ENCODE data around the gene GRAMD2A.
A peak's percentile ranks its signal among the peaks of the same experiment; 100 is the strongest.

GRAMD2A gene

DNA sequence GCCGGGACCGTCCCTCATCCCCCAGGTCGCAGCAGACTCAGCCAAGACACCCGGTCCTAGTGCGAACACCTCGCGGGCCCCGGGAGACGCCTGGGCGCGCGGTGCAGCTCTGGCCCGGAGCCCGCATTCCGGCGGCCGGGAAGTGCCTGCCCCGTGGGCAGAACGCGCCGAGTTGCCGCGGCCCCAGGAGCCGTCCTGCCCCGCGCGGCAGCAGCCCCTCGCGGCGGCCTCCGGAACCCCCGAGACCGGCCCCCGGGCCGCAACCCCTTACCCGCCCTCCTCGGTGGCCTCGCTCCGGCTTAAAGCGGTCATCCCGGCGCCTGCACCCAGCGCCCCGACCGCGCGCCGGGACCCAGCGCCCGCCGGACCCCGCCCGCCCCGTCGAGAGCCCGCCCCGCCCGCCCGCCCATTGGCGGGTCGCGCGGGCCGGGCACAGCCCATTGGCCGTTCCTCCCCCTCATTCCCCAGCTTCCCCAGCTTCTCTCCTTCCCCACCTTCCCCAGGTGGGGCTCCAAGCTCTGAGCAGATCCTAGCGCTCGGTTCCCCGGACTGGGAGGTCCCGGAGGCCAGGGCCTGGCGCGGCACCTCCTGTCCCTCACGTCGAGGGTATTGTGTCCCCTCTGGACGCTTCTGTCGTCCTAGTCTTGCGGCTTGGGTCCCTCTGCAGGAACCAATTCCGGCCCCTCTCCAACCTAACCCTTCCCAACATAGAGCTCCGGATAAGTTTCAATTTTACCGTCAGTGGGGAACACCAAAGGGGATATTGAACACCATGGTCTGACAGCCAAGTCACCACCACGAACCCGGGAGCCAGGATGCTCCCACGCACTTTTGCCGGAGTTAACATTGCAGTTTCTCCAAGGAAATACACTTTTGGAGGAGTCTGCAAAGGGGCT is at the start of gene GRAMD2A:
Gene GRAMD2A (minus strand): TSS at position 328 of the 896 bp plus-strand sequence.
- peak; percentile 60 for DNase-seq

DNA sequence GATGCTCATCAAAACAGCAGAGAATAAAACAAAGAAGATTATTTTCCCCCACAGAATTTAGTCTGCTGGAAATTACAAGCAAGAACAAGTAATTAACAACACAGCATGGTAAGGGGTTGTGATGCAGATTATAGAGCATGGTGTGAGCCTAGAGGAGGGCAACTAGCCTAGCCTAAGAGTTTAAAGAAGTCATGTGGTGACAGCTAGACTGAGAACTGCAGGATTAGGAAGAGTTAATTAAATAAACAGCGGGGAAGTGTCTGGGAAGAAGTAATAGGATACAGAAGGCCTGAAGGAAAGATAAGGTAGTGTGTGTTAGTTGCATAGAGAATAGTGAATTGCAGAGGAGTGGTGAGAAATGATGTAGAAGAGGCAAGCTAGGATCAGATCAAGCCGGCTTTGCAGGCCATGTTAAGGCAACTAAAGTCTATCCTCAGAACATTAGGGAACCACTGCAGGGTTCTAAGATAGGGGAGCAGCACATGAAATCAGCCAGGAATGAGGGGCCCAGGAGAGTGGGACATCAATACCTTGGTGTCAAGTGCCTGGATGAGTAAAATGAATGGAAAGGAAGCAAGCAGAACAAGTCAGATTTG is 45.3 kb upstream of the GRAMD2A start:
- no peak for DNase-seq

DNA sequence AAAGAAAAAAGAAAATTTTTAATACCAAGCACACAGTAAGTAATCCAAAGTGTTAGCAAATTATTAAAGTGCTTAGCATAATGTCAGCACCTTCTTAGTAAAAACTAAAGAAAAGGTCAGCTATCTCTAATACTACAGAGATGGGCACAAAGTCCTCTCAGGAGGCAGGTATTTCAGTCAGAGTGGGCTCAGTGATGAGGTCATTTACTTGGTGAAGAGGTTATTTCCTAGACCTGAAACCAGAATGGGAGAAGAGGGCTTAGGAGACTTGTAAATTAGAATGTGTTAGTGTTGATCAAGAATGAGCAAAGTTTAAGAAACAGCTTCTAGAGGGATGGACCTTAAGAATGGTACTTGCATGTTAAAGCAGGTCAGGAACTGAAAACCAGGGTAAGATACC is 42.1 kb upstream of the GRAMD2A start:
- no peak for DNase-seq

DNA sequence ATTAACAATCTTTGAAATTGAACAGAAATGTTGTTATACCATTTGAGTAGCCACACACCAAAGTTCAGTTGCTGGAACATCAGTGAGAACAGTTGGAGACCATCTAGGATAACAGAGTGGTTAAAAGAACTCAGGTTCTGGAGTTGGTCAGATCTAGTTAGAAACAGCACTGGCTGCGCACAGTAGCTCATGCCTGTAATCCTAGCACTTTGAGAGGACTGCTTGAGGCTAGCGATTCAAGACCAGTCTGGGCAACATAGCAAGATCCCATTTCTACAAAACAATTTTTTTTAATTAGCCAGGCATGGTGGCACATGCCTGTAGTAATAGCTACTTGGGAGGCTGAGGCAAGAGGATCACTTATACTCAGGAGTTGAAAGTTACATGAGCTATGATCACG is 41.0 kb upstream of the GRAMD2A start:
- no peak for DNase-seq

DNA sequence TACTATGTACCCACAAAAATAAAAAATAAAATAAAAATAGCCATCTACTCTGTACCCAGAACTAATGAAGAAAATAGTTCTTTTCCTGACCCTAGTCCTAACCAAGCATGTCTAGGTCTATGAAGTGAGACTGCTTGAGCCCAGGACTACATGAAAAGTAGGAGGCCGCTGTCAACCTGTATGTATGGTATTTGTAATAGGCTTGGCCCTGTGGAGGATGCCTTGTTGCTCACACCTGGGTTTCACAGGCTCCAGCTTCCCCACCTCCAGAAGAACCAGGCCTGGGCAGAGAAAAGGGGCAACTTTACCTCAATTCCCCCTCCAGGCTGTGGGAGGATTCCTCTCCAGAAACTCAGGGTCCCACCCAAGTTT is 40.3 kb upstream of the GRAMD2A start:
- no peak for DNase-seq

DNA sequence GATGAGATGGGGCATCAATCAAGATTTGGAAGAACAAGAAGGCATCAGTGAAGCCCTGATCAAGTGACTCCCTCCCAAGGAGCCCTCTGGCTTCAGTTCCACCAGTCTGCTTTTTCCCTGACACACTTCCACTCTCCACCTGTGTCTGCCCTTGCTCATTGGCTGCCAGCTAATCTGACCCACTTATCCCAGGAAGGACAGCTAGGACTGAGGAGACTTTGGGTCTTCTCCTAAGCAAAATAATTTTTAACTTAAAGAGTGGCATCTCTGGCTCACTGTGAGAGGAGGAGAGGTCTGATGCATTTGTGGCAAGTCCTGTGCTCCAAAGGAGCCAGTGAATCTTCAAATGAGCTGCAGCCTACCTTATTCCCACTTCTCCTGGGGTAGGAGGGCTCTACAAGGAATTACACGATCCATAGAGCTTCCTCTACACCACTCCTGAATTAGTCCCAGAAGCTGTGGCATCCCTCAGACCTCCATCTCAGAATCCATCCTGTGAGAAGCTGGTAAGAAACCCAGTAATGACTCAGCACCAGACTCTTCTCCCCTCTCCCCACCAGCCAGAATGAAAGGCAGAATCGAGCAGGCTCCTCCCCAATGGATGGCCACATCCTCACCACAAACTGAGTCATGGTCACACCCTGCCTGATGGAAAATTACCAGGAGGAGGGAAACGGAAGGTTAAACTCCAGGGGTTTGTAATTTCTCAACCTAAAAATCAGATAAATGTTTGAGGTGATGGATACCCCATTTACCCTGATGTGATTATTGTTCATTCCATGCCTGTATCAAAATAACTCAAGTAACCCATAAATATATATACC is 39.7 kb upstream of the GRAMD2A start:
- DNase-seq: no peak

DNA sequence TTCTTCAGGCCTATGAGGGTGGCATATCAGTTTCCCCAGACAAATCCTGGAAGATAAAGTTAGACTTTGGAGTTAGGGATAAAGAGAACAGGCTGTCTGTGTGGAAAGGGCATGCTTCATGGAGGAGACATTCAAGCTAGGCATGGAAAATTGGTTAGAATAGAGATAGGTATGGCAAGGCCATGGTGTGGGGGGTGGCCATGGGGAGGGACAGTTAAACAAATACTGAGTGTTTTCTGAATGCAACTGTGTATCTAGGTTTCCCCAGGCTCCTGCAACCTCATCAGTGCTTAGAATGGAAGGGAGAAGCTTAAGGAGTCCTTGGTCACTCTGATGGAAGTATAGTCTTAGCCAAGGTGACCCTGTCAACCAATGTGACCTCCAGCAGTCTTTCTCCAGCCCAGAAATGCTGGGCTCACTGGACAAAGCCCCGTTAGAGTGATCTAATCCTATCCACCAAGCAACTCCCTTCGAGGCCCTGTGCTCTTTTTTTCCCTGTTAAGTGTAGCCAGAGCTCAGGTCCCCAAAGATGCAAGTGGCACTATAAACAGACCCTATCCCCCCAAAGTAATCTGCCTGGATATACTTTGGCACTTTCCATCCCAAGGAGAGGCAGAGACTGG is 38.9 kb upstream of the GRAMD2A start:
- no peak for DNase-seq

DNA sequence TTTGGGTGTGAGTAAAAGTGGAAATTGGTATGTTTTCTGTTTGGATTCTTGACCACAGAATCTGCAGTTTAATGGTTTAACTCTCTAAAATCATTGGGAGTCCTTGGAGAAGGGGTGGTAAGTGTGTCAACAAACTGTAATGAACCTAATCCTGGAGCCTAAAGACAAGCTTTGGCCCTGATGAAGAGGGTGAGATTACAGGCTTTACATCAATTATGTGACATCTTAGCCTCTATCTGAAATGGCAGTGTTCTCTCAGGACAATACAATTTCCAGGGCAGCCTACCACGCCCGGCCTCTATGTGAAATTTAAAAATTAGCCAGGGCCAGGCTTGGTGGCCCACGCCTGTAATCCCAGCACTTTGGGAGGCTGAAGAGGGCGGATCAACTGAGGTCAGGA is 37.7 kb upstream of the GRAMD2A start:
- no peak for DNase-seq

DNA sequence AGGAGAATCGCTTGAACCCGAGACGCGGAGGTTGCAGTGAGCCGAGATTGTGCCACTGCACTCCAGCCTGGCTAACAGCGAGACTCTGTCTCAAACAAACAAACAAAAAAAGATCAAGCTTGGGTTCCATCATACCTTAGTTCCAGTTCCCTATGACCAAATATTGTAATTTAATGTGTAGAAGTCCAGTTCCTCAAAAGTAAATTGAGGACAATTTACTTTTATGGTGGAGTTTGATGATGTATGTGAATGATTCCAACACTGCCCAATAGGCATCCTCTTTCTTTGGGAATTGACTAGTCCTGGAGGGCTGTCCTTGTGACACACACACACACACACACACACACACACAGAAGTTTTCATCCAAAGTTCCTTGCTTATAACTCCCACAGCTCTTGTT is 36.2 kb upstream of the GRAMD2A start:
- DNase-seq: no peak

DNA sequence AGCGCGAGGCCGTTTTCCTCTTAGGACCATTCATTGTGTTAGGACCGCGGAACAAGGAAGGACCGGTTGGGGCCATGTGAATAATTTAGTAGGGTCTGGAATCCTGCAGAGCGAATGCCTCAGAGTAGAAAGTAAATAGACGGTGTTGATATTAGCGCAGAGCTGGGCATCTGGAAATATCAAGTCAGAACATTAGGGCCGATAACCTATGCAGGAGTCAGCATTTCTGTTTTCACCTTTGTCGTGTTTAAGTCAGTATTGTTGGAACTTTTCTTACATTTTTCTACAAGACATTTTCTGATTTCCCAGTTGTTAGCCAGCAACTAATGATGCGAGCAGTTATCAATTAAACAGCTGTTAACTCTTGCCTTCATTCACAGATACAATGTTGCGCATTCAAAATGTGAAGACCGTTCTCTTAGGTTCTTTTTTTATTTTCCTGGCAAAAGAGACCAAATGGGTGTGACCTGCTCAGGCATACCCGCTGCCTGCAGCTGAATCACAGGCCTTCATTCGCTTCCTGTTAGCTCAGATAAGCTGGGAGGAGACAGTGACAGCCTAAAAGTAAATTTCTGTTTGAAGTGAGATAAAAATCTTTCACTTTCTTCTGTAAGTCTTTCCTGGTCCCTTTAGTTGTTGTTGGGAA is 34.4 kb upstream of the GRAMD2A start:
- DNase-seq: no peak

DNA sequence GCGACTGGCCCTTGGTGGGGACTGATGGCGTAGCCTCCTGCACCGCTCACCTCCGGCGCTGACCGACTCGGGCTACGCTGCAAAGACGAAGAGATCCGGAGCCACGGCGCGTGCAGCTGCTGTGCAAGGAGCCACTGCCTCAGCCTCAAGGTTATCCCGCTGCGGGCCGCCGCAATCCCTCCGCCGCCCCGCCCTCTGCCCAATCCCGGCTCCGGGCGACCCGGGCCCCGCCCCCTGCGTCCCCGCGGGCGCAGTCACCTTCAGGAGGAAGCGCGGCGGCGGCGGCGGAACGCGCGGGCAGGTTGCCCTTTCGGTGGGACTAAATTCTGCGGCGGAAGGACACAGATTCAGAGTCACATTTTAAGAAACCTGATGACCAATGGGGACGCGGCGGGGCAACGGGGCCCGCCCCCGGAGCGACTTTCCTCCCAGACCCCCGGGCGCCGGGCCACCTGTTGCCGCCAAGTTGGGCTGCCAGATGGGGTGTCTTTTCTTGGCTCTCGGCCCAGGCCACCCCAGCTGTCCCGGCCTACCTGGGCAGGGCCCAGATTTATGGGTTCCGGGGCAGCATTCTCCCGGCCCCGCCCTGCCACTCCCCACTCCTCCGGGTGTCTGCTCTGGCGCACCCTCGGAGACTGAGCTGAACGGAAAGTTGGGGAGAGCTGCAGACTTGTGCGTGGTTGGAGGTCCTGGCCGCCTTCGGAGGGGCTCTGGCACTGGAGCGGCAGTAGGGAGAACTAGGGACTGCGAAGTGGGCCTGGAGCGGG is 33.7 kb upstream of the GRAMD2A start, which contains the start of gene PKM:
Gene PKM (minus strand): TSS at position 125 of the 767 bp plus-strand sequence. CDS start 12,093 bp downstream, outside the sequence.
- peak; percentile 96 for DNase-seq

DNA sequence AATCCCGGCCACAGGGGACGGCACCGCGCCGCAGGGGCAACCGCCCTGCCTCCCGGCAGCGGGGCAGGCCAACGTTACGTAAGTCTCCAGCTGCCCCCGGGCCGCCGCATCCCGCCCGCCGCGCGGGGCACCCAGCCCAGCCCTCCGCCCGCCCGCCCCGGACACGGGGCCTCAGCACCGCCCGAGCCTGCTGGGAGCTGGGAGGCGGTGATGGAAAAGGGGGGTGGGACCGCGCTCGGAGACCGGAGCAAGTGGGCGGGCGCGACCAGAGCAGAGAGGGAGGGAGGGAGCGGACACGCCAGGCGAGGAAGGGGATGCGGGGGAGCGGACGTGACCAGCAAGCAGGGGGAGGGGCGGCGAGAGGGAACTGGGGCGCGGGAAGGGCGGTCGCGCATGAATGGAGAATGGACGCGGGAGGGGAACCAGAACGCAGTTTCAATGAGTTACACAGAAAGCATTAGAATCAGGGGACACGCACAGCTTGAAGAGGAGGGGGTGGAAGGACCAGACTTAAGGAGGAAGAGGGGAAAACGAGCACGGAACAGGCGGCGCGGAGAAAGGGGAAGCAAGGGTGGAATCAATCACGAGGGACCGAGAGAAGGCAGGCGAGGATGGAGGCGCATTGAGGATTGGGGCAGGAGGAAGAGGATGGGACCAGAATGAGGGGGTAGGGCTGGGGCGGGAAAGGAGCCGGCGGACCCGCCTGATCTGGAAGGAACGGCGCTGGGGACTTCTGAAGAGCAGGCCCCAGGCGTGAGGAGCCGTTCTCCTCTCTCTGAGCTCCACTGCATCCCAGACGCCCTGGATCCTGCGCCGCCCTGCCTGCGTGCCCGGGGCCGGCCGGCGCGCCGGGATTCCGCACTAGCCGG is 32.8 kb upstream of the GRAMD2A start:
- peak; percentile 89 for DNase-seq

DNA sequence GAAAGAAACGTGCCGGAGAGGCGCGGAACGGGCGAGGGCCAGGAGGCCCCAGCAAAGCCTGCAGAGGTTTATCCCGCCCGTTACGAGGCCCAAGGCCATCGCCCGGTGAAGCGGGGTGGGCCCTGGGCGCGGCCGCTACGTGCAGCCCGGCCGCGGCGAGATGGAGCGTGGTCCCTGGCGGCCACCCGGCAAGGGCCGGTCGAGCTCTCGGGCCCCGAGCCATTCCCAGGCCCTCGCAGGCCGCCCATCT is 32.3 kb upstream of the GRAMD2A start:
- DNase-seq: peak; percentile 79

DNA sequence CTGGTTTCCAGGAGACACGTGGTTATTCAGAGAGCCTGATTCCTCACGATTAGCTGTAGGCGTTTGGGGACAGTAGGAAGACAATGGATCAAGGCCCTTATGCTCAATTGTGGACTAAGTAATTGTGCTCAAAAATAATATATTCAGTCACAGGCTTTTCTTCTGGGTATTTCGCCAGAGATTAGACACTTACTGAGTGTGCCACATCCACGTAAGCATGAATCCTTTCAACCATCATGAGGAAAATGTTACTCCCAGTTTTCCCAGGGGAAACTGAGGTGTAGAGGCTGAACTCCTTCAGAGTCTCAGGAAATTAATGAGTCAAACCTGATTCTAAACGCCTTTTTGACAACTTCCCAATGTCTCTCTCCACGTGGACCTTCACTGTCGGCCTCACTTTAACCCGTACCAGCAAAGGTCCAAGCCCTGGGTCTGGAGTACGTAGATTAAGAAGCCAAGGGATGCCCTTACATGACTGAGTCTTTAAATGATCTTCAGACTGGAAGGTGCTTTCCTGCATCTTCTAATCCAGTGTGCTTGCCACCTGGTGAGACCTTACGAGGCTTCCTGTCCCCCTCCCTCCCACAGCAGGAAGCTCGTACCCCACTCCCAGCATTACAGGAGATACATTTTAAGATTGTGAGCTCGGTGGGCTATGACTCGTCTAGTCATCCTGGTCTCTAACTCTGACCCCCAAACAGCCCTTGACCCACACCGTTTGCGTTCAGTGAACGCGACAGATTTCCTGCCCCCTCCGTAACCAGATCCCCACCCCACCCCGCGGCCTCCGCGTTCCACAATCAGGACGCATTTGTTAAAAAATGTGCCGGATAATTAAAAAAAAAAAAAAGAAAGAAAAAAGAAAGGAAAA is 31.7 kb upstream of the GRAMD2A start:
- peak; percentile 49 for DNase-seq

DNA sequence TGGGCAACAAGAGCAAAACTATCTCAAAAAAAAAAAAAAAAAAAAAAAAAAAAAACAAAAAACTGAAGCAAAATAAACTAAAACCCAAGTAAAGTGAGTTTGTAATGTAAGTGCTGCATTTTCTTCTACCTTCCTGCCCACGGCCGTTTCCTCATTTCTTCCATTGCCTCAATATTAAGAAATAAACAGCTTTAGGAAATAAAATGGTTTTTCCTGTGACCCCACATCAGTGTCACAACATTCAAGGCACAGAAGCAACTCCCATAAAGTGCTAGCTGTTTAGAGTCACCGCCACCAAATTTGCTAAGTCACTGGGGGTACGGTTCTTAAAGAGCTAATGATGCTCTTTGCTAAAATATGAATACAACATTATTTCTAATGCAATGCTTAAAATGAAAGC is 30.1 kb upstream of the GRAMD2A start:
- DNase-seq: no peak

DNA sequence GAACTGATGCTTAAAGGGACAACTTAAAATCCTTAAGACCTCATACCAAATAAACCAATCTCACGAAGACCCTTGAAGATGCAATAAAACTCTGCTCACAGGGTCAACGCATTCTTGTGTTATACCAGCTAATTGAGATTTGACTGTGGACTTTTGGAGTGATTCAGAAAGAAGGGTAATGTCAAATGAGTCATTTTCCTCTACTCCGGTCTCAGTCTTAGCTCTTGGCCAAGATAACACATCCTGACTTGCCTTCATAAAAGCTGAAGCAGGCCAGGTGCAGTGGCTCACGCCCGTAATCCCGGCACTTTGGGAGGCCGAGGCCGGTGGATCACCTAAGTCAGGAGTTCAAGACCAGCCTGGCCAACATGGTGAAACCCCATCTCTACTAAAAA is 29.6 kb upstream of the GRAMD2A start:
- no peak for DNase-seq

DNA sequence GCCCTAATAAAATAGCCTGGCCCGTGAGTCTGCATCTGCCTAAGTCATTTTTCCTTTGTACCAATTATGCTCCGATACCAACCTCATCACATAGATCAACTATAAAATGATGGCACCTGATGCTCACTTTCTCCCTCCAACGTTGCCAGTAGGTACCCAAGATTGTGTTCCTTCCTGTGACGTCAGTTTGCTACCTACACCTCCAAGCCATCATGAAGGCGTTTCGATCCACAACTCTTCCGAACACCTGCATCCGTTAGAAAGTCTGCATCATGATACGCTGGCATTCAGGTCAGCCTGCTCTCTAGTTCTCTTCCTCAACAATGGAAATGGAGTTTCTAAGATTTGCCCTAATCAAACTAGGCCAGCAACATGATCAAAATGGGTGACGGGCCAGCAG is 25.7 kb upstream of the GRAMD2A start:
- DNase-seq: no peak

DNA sequence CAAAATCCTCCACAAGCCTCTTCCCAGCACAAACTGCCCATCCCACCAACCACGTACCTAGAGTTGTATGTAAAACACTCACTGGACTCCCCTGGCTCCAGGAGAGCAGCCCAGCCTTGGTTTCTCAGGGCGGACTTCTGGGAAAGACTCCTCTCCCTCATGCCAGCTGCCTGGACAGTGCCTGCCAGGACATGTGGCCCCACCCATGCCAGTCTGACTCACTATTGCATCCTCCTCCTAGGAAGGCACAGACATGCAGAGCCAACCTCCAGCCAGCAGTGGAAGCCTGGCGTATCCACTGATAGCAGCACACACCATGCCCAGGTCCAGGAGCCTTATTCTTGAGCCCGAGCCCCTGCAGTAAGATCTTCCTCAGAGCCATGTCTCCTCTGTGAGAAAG is 24.8 kb upstream of the GRAMD2A start:
- DNase-seq: no peak

DNA sequence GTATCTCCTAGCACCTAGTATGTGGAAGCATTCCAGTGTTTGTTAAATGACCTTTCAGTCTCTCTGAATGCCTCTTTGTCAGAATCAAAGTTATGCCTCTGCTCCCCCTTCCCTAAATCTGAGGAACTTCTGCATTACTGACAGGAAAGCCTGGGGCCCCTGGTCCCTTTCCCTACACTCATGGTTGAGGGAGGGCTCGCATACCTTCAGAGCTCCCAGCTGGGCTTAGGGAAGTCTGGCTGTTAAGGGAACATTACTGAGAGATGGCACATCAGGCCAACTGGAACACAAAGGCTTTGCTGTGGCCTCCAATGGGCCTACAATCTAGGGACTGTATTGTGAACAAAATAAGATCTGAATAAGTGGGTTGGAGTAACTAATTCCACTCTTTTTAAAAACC is 23.1 kb upstream of the GRAMD2A start:
- no peak for DNase-seq

DNA sequence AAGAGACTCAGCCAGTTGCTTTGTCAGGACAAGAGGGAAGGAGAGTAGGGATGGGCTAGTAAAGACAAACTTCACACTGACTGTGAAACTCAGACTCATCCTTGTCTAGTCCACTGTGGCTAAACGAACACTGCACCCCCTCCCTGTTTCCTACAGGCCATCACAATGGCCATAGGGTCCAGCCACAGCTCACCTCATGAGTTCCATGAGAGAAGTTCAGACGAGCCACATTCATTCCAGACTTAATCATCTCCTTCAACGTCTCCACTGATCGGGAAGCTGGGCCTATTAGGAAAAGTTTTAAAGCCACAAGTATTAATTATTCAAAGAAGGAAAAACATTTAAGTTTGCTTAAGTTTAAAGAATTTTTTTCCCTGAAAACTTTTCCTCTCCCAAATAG is 19.6 kb upstream of the GRAMD2A start:
- DNase-seq: no peak

All from retina (tissue), 1 donor.